Activated naive CD4-positive, alpha-beta T cell treated with anti-CD3 and anti-CD28 coated beads, Interleukin-2, amount 50 U/mL, for 72 hours (primary cell): ENCODE results near the gene MLLT10. TPM values are rescaled to one million over a fixed set of nuclear protein-coding genes. Genes with fewer than 3 reads are reported as not detected.

Experiments used
- ATAC-seq, 2 donors: fragments of 150-1000 bp; cut with Tn5 transposase; 2 replicates each; pipeline ENCODE4 v1.10.0; 2021; ENCODE audit warnings: mild to moderate bottlenecking in 2 of 2, moderate library complexity in 2 of 2
- DNase-seq, 2 donors: peaks; one replicate each; pipeline ENCODE4 v3.0.0; 2021 to 2022; ENCODE audit warnings: low spot score in 2 of 2
- H3K27ac Mint-ChIP-seq, 2 donors: one replicate each; pipeline ENCODE4 v1.8.0; 2022; ENCODE audit warnings: mild to moderate bottlenecking in 2 of 2, mixed read lengths in 2 of 2
- H3K36me3 Mint-ChIP-seq, 2 donors: one replicate each; pipeline ENCODE4 v1.8.0; 2022; ENCODE audit warnings: mixed read lengths in 2 of 2
- H3K9me3 Mint-ChIP-seq, 2 donors: one replicate each; pipeline ENCODE4 v1.8.0; 2022; ENCODE audit warnings: mixed read lengths in 2 of 2
- total RNA-seq, 2 donors: library from RNA; stranded (reverse); gene quantifications; one replicate each; pipeline ENCODE4 v1.2.3, GENCODE V29; 2022

The MLLT10 gene
- total RNA-seq, 2 donors from 2014 or later: 20.1 to 46.4 TPM

GRCh38 chr10:21670391-21670790 is 136.4 kb downstream of the MLLT10 start:
- no peak for ATAC-seq
- peaks cover 0 to 4% of the 10 kb centered on the region in 2 donors for H3K36me3 Mint-ChIP-seq
- no peak for DNase-seq

GRCh38 chr10:21673668-21674067 is 139.6 kb downstream of the MLLT10 start:
- DNase-seq: no peak
- peaks cover 0 to 7% of the 10 kb centered on the region in 2 donors for H3K36me3 Mint-ChIP-seq
- no peaks in the 10 kb centered on the region for H3K9me3 Mint-ChIP-seq
- H3K27ac Mint-ChIP-seq: peak overlapping the region in 1 of 2 donors; percentile 22
- no peak for ATAC-seq

More at GRCh38 chr10:21670391-21670790, 136.4 kb downstream of the MLLT10 start:
- Mint-ChIP-seq H3K27ac (no peak overlapping the region), H3K9me3 (no peaks in the 10 kb centered on the region)

- Mint-ChIP-seq H3K27ac (no peak overlapping the region), H3K9me3 (no peaks in the 10 kb centered on the region), H3K36me3 (peaks cover 0 to 7% of the 10 kb centered on the region in 2 donors)
- peak in 1 of 2 donors; percentile 21 for DNase-seq
- ATAC-seq: peak in 1 of 2 donors; percentile 46
These were observed 141.2 kb downstream of the MLLT10 start for GRCh38 chr10:21675157-21675796.

GRCh38 chr10:21677551-21677950 is 143.5 kb downstream of the MLLT10 start:
- no peaks in the 10 kb centered on the region for H3K9me3 Mint-ChIP-seq
- ATAC-seq (no peak), DNase-seq (no peak)
- H3K36me3 Mint-ChIP-seq: peaks cover 0 to 7% of the 10 kb centered on the region in 2 donors
- no peak overlapping the region for H3K27ac Mint-ChIP-seq

DNA sequence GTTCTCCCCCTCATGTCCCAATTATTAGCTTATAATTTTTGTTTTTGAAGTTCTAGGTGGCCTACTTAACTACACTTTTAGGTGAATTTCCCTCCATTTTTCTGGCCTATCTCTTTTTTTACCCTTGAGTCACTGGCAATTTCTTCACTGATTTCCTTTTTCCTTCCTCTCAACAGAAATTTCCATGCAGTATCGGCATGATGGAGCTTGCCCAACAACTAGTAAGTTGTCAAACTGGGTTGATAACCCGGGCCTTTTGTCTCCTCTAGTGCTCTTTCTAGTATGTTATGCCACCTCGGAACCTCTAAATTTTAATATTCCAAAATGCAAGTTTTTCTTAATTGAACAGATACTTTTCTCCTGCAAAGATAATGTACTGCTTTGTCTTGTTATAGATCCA is 147.1 kb downstream of the MLLT10 start:
- Mint-ChIP-seq H3K27ac (no peak overlapping the region), H3K36me3 (peaks cover 8 to 16% of the 10 kb centered on the region in 2 donors), H3K9me3 (no peaks in the 10 kb centered on the region)
- ATAC-seq (no peak), DNase-seq (no peak)

DNA sequence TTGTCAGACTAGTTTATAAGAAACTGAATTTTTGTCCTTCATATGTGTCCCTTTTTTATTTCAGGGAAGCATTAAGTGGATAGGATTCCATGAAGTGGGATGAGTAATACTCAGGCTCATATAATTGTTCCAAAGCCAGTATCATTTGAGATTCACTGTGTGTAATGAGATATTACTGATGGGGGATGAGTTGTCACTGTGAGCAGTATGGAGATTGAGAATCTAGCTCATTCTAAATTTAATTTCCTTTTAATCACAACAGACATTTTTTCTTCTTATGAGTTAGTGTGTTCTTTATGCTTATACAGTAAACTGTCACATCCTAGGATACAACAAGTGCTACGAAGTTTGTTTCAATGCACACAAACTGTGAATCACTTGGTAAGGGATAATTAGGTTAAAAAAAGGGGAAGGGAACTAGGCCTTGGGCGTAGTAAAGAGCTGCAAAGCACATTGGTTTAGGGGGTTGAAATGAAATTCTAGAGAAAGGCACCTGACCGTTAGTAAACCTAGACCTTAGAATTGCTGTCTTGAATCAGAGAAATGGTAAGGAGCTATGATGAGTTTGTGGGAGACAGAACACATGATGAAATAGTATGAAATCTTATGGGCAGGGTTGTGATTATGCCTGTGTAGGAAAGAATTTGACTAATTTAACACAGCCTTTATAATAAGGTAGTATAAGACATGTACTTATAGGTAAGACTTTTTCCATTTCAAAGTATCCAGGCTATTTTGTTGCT is 153.4 kb downstream of the MLLT10 start:
- Mint-ChIP-seq H3K9me3 (no peaks in the 10 kb centered on the region), H3K36me3 (peaks cover 21 to 24% of the 10 kb centered on the region in 2 donors), H3K27ac (no peak overlapping the region)
- peak in 1 of 2 donors; percentile 71 for ATAC-seq
- no peak for DNase-seq

GRCh38 chr10:21688009-21688332 is 153.9 kb downstream of the MLLT10 start:
- ATAC-seq (no peak), DNase-seq (no peak)
- H3K36me3 Mint-ChIP-seq: peaks cover 21 to 24% of the 10 kb centered on the region in 2 donors
- no peaks in the 10 kb centered on the region for H3K9me3 Mint-ChIP-seq
- H3K27ac Mint-ChIP-seq: no peak overlapping the region

- H3K27ac Mint-ChIP-seq: no peak overlapping the region
- H3K9me3 Mint-ChIP-seq: no peaks in the 10 kb centered on the region
- no peak for ATAC-seq
- no peak for DNase-seq
- H3K36me3 Mint-ChIP-seq: peaks cover 21 to 24% of the 10 kb centered on the region in 2 donors
These were observed 154.8 kb downstream of the MLLT10 start for GRCh38 chr10:21688870-21689269.

DNA sequence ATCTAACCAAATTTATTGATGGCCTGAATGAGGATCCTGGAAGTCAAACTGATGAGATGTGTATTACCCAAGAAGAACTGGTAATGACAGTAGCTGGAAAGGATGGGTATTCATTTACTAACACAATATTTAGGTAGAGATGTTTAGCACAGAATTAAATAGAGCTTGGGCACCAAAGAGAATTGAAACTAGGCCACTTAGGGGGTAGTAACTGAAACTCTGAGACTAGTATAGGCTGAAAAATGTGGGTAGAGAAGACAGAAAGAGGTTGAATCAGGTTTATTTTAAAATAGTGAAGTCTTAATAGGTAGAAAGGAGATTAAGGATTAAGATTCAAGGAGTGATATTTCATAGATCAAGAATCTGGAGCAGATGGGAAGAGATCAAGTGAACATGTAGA is 155.8 kb downstream of the MLLT10 start:
- Mint-ChIP-seq H3K9me3 (no peaks in the 10 kb centered on the region), H3K27ac (no peak overlapping the region), H3K36me3 (peaks cover 14 to 20% of the 10 kb centered on the region in 2 donors)
- ATAC-seq (no peak), DNase-seq (no peak)

GRCh38 chr10:21692916-21693315 is 158.9 kb downstream of the MLLT10 start:
- DNase-seq (no peak), ATAC-seq (no peak)
- Mint-ChIP-seq H3K9me3 (no peaks in the 10 kb centered on the region), H3K36me3 (peaks cover 6 to 34% of the 10 kb centered on the region in 2 donors), H3K27ac (peak overlapping the region in 1 of 2 donors; percentile 51)

DNA sequence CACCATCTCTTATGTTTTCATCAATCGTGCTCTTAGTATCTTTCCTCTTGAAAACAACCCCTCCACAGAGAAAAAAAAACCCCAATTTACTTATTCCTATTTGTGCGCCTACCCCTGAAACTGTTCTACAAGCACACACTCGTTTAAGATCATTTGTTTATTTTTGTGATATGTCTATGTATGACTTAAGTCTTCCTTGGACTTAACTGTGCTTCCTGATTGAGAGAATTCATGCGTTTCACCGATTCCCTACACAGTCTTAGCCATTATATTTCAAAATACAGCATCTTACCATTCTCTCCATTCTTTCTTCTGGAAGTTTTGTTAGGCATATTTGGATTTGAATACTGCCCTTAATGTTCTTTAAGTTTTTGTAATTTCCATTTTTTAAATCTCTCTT is 159.4 kb downstream of the MLLT10 start:
- H3K36me3 Mint-ChIP-seq: peaks cover 11 to 34% of the 10 kb centered on the region in 2 donors
- no peak overlapping the region for H3K27ac Mint-ChIP-seq
- DNase-seq: no peak

GRCh38 chr10:21694631-21695030 is 160.6 kb downstream of the MLLT10 start:
- DNase-seq: no peak
- no peak overlapping the region for H3K27ac Mint-ChIP-seq

More for the DNA sequence above, 159.4 kb downstream of the MLLT10 start:
- H3K9me3 Mint-ChIP-seq: peaks cover 0 to 4% of the 10 kb centered on the region in 2 donors
- ATAC-seq: no peak

DNA sequence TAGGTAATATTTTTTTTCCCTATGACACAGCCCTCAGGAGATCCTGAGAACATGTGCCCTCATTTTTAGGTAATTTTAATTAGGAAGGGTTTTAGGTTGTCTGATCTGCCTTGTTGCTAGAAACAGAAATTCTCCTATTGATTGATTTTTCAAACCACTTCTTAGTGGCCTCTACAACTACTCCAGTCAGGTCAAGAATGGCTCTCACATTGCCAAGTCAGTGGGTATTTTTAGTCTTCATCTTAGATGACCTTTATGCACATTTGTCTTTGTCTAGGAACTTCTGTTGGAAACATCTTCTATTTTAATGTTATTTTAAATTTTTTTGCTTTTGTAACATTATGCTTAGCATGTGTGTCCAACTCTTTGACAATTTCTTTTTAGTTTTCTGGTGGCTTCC is 162.3 kb downstream of the MLLT10 start:
- H3K9me3 Mint-ChIP-seq: peaks cover 8 to 13% of the 10 kb centered on the region in 2 donors
- ATAC-seq: no peak
- H3K36me3 Mint-ChIP-seq: peaks cover 18 to 59% of the 10 kb centered on the region in 2 donors
- no peak for DNase-seq
- no peak overlapping the region for H3K27ac Mint-ChIP-seq

More at GRCh38 chr10:21694631-21695030, 160.6 kb downstream of the MLLT10 start:
- Mint-ChIP-seq H3K36me3 (peaks cover 10 to 43% of the 10 kb centered on the region in 2 donors), H3K9me3 (peaks cover 0 to 4% of the 10 kb centered on the region in 2 donors)
- ATAC-seq: no peak

GRCh38 chr10:21699575-21699974 is 165.5 kb downstream of the MLLT10 start:
- ATAC-seq: no peak
- H3K27ac Mint-ChIP-seq: no peak overlapping the region
- H3K9me3 Mint-ChIP-seq: peaks cover 9 to 14% of the 10 kb centered on the region in 2 donors
- peaks cover 21 to 70% of the 10 kb centered on the region in 2 donors for H3K36me3 Mint-ChIP-seq
- DNase-seq: no peak

DNA sequence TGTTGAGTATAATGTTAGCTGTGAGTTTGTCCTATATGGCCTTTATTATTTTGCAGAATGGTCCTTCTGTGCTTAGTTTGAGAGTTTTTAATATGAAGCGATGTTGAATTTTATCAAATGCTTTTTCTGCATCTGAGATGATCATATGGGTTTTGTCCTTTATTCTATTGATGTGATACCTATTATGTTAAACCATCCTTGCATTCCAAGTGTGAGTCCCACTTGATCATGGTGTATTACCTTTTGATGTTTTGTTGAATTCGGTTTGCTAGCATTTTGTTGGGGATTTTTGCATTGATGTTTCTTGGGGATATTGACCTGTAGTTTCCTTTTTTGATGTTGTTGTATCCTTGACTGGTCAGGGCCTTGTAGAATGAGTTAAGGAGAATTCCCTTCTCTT is 166.4 kb downstream of the MLLT10 start:
- H3K27ac Mint-ChIP-seq: no peak overlapping the region
- no peak for DNase-seq
- H3K36me3 Mint-ChIP-seq: peaks cover 25 to 66% of the 10 kb centered on the region in 2 donors

GRCh38 chr10:21702633-21703111 is 168.6 kb downstream of the MLLT10 start:
- peak overlapping the region in 1 of 2 donors; percentile 11 for H3K27ac Mint-ChIP-seq
- peak in 1 of 2 donors; percentile 66 for ATAC-seq
- DNase-seq: no peak
- peaks cover 9 to 14% of the 10 kb centered on the region in 2 donors for H3K9me3 Mint-ChIP-seq
- peaks cover 25 to 53% of the 10 kb centered on the region in 2 donors for H3K36me3 Mint-ChIP-seq

More for the DNA sequence above, 166.4 kb downstream of the MLLT10 start:
- ATAC-seq: no peak
- H3K9me3 Mint-ChIP-seq: peaks cover 9 to 14% of the 10 kb centered on the region in 2 donors

DNA sequence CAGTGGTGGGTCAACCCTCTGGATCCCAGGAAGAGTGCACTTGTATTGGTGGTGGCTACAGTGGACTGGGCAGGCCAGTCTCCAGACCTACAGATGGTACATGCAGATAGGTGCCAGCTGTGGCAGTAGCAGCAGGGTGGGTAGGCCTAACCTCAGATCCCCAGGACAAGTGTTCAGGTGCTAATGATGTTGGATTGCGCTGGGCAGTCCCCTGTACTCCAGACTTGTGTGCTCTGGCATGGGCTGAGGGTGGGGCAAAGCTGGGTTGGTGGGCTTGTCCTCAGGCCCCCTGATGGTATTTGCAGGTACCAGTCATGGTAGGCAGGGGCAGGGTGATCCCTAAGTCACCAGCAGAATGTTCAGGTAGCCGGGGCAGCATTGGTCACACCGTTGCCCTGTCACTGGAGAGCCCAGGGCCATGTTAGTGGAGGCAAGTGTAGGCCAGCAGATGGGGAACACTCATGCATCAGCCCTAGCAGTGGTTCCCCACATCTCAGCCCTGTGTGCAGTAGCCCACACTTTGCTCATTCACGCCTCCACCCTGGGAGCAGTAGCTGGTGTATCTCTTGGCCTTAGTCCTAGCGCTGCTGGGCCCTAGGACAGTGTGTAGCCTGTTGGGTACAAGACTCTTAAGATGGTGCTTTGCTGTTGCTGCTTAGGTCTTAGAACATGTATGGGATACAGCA is 171.3 kb downstream of the MLLT10 start:
- DNase-seq (no peak), ATAC-seq (no peak)
- Mint-ChIP-seq H3K27ac (no peak overlapping the region), H3K36me3 (peaks cover 23 to 43% of the 10 kb centered on the region in 2 donors), H3K9me3 (peaks cover 9 to 10% of the 10 kb centered on the region in 2 donors)
